A549 (cell line): ENCODE data around the gene CCDC171. TPM values are rescaled to one million over a fixed set of nuclear protein-coding genes. Genes with fewer than 3 reads are reported as not detected.

ENCODE experiments used
- ATAC-seq, 2 experiments: fragments of 200-7000 bp in 1 of 2; fragments of >200 bp in 1 of 2; cut with Nextera tagmentation in 1 of 2; cut with Tn5 transposase in 1 of 2; 3 replicates each; pipeline versions ENCODE4 v1.8.0 to v1.9.1; 2018 to 2020; ENCODE audit warnings: mild to moderate bottlenecking in 1 of 2, moderate library complexity in 1 of 2
- CTCF ChIA-PET: fragments of 300-600 bp; sonication (Branson Sonifier 250); formaldehyde crosslinking; extraction: SDS; loops from one replicate; lab custom pipeline; 2021; ENCODE audit warnings: antibody characterized with exemption, inconsistent platforms; lab: Yijun Ruan, JAX
- POLR2A ChIA-PET: fragments of 350-600 bp; formaldehyde crosslinking; extraction: SDS; loops from one replicate; lab custom pipeline; 2021; ENCODE audit warnings: antibody characterized with exemption, inconsistent platforms; lab: Yijun Ruan, JAX
- DNase-seq, 2 experiments: peaks; one replicate each; pipeline versions ENCODE4 v3.0.0 to v3.0.0-alpha.2; 2011 to 2016; ENCODE audit warnings: low read depth in 1 of 2, low spot score in 1 of 2
- FAIRE-seq: peaks from 2 replicates; lab custom pipeline; 2011; peaks lifted over from hg19 to GRCh38; lab: Jason Lieb, UNC
- H3K27ac ChIP-seq, 2 experiments: fragments of >200 bp; sonication (Bioruptor Twin); formaldehyde crosslinking; 3 replicates each; pipeline ENCODE4 v1.5.1; 2016 to 2017
- H3K4me1 ChIP-seq: fragments of >200 bp; sonication (Bioruptor Twin); formaldehyde crosslinking; 3 replicates; pipeline ENCODE4 v1.6.1; 2016
- H3K4me2 ChIP-seq: fragments of >200 bp; sonication (Bioruptor Twin); formaldehyde crosslinking; 3 replicates; pipeline ENCODE4 v1.6.1; 2016
- H3K4me3 ChIP-seq: fragments of >200 bp; sonication (Bioruptor Twin); formaldehyde crosslinking; 3 replicates; pipeline ENCODE4 v1.5.1; 2016
- H3K9me3 ChIP-seq: fragments of >200 bp; sonication (Bioruptor Twin); formaldehyde crosslinking; 3 replicates; pipeline ENCODE4 v1.6.1; 2016
- BCL3 ChIP-seq: fragments of >200 bp; sonication (Bioruptor Twin); formaldehyde crosslinking; IDR thresholded peaks from 3 replicates; pipeline ENCODE4 v1.6.1; 2016
- CEBPB ChIP-seq, 2 experiments: fragments of >200 bp in 1 of 2; sonication (Bioruptor Twin) in 1 of 2; formaldehyde crosslinking in 1 of 2; IDR thresholded peaks; 2 replicates each; pipeline ENCODE4 v1.6.1; 2012 to 2016
- E2F6 ChIP-seq: IDR thresholded peaks from 2 replicates; pipeline ENCODE4 v1.6.1; 2012; ENCODE audit warnings: low read depth, borderline replicate concordance
- EP300 ChIP-seq, 2 experiments: fragments of >200 bp; sonication (Bioruptor Twin); formaldehyde crosslinking; IDR thresholded peaks; 2 replicates in 1 of 2; 3 replicates in 1 of 2; pipeline ENCODE4 v1.6.1; 2016 to 2017
- FOSB ChIP-seq: fragments of 250-450 bp; sonication (Bioruptor Pico); IDR thresholded peaks from 2 replicates; pipeline ENCODE4 v1.5.0; 2020; ENCODE audit warnings: mild to moderate bottlenecking, moderate library complexity
- HOXA7 ChIP-seq: fragments of 250-450 bp; sonication (Bioruptor Pico); IDR thresholded peaks from 2 replicates; pipeline ENCODE4 v1.5.0; 2020; ENCODE audit warnings: mild to moderate bottlenecking, moderate library complexity
- HOXB5 ChIP-seq: fragments of 250-450 bp; sonication (Bioruptor Pico); IDR thresholded peaks from 2 replicates; pipeline ENCODE4 v1.5.0; 2020; ENCODE audit warnings: mild to moderate bottlenecking, moderate library complexity
- MAFK ChIP-seq: fragments of 450-650 bp; IDR thresholded peaks from 2 replicates; pipeline ENCODE4 v1.6.1; 2014; ENCODE audit not compliant: partially characterized antibody
- MAZ ChIP-seq: fragments of 150-350 bp; IDR thresholded peaks from 2 replicates; pipeline ENCODE4 v1.6.1; 2014; ENCODE audit warnings: antibody characterized with exemption, low read depth, low read length, borderline replicate concordance
- NFE2L2 ChIP-seq: fragments of 150-350 bp; conservative IDR thresholded peaks from 2 replicates; pipeline ENCODE4 v1.6.1; 2014; ENCODE audit warnings: low read length
- PBX3 ChIP-seq: IDR thresholded peaks from 2 replicates; pipeline ENCODE4 v1.6.1; 2012
- POLR2AphosphoS2 ChIP-seq: conservative IDR thresholded peaks from 2 replicates; pipeline ENCODE4 v1.6.1; 2012; ENCODE audit warnings: low read length, improper control_type of control experiment, inconsistent platforms
- RAD21 ChIP-seq, 2 experiments: fragments of >200 bp in 1 of 2; sonication (Bioruptor Twin) in 1 of 2; formaldehyde crosslinking in 1 of 2; IDR thresholded peaks in 1 of 2; conservative IDR thresholded peaks in 1 of 2; 2 replicates in 1 of 2; 3 replicates in 1 of 2; pipeline ENCODE4 v1.6.1; 2012 to 2018; ENCODE audit warnings: inconsistent platforms in 1 of 2
- RCOR1 ChIP-seq: fragments of 150-350 bp; IDR thresholded peaks from 2 replicates; pipeline ENCODE4 v1.6.1; 2014; ENCODE audit warnings: antibody characterized with exemption, low read length, low read depth
- REST ChIP-seq: fragments of 200-600 bp; sonication (generic); IDR thresholded peaks from 2 replicates; pipeline ENCODE4 v1.6.1; 2016; ENCODE audit warnings: antibody characterized with exemption, mild to moderate bottlenecking, moderate library complexity
- RFX5 ChIP-seq: fragments of 450-650 bp; IDR thresholded peaks from 2 replicates; pipeline ENCODE4 v1.7.1; 2014; ENCODE audit warnings: antibody characterized with exemption, mild to moderate bottlenecking, moderate library complexity
- RNF2 ChIP-seq: fragments of 200-600 bp; sonication (generic); IDR thresholded peaks from 2 replicates; pipeline ENCODE4 v1.6.1; 2016; ENCODE audit warnings: low read depth, mild to moderate bottlenecking, antibody characterized with exemption, moderate library complexity, borderline replicate concordance
- SMC3 ChIP-seq: fragments of >200 bp; sonication (Bioruptor Twin); formaldehyde crosslinking; IDR thresholded peaks from 3 replicates; pipeline ENCODE4 v1.6.1; 2018; ENCODE audit warnings: inconsistent platforms
- SREBF2 ChIP-seq: fragments of 450-650 bp; IDR thresholded peaks from 2 replicates; pipeline ENCODE4 v1.6.1; 2014; ENCODE audit warnings: mild to moderate bottlenecking, moderate library complexity
- TFCP2L1 ChIP-seq: fragments of 250-450 bp; sonication (Bioruptor Pico); IDR thresholded peaks from 2 replicates; pipeline ENCODE4 v1.5.0; 2021; ENCODE audit warnings: mild to moderate bottlenecking
- USF2 ChIP-seq: fragments of 450-650 bp; IDR thresholded peaks from 2 replicates; pipeline ENCODE4 v1.6.1; 2014; ENCODE audit warnings: antibody characterized with exemption
- ZSCAN20 ChIP-seq: fragments of 250-450 bp; sonication (Bioruptor Pico); IDR thresholded peaks from 2 replicates; pipeline ENCODE4 v1.8.0; 2022; ENCODE audit warnings: mild to moderate bottlenecking, moderate library complexity
- WGBS: methylation state at CpG from one replicate; pipeline ENCODE4 v1.1.6; 2017; ENCODE audit errors: missing lambda C conversion rate; 5-methylcytosine and 5-hydroxymethylcytosine counted together
- polyA plus RNA-seq, 4 experiments: library from polyadenylated mRNA; depleted of rRNA in 3 of 4; stranded (reverse); fragments of >200 nt; fragmentation: RNase III in 1 of 4; extraction: RNeasy Plus Mini Kit Qiagen cat#74134 plus additional on column Dnase treatment in 1 of 4; gene quantifications; 2 replicates in 3 of 4; 3 replicates in 1 of 4; pipeline ENCODE4 v1.2.3, GENCODE V29; 2011 to 2017

Gene CCDC171
- polyA plus RNA-seq, 2 of the 4 experiments (the other 2 are of a cell fraction): 0.88 to 1.3 TPM

- 5% methylated on average over 1 of the region's 1 CpG for WGBS
- ATAC-seq: no peak
- POLR2A ChIA-PET: no interaction called here
- H3K4me1 ChIP-seq: no peaks in the 10 kb centered on the region
- H3K4me3 ChIP-seq: no peak overlapping the region
- H3K9me3 ChIP-seq: no peaks in the 10 kb centered on the region
- TF ChIP-seq TFCP2L1 (CRISPR knock-in tag) (no peak), E2F6 (no peak), FOSB (CRISPR knock-in tag) (no peak), USF2 (no peak), HOXA7 (no peak), SMC3 (no peak), RAD21 (conservative IDR thresholded peaks at IDR 0.05 in 1 of 2, IDR thresholded peaks at IDR 0.05 in 1 of 2) (no peak), SREBF2 (no peak), RCOR1 (no peak), EP300 (IDR thresholded peaks at IDR 0.05) (no peak), MAZ (no peak), REST (no peak), RNF2 (no peak)
- TF ChIP-seq, all 56 proteins: peak for 0
- CTCF ChIA-PET: no interaction called here
- no peak for FAIRE-seq
- no peak overlapping the region for H3K4me2 ChIP-seq
- no peak for DNase-seq
- H3K27ac ChIP-seq: no peak overlapping the region
These were observed 210.5 kb downstream of the CCDC171 start for GRCh38 chr9:15763371-15763770.

- ChIA-PET CTCF (no interaction called here), POLR2A (no interaction called here)
- Histone ChIP-seq H3K4me2 (no peak overlapping the region), H3K9me3 (no peaks in the 10 kb centered on the region), H3K27ac (no peak overlapping the region), H3K4me1 (no peaks in the 10 kb centered on the region), H3K4me3 (no peak overlapping the region)
- FAIRE-seq (no peak), DNase-seq (no peak), ATAC-seq (no peak)
- 38% methylated on average over 2 of the region's 2 CpGs for WGBS
- TF ChIP-seq SREBF2: no peak
- no peak for TF ChIP-seq CEBPB (IDR thresholded peaks at IDR 0.05)
- no peak for TF ChIP-seq RFX5
- no peak for TF ChIP-seq EP300 (IDR thresholded peaks at IDR 0.05)
- no peak for TF ChIP-seq HOXB5 (CRISPR knock-in tag)
These were observed 211.3 kb downstream of the CCDC171 start for GRCh38 chr9:15764131-15764530.

GRCh38 chr9:15769547-15769946, 216.7 kb downstream of the CCDC171 start:
- Histone ChIP-seq H3K9me3 (no peaks in the 10 kb centered on the region), H3K4me2 (no peak overlapping the region), H3K4me1 (no peaks in the 10 kb centered on the region), H3K27ac (no peak overlapping the region), H3K4me3 (no peak overlapping the region)
- ChIA-PET CTCF (no interaction called here), POLR2A (no interaction called here)
- DNase-seq: no peak
- ATAC-seq: no peak
- TF ChIP-seq CEBPB (IDR thresholded peaks at IDR 0.05) (no peak), PBX3 (no peak), BCL3 (no peak), RFX5 (no peak), MAFK (no peak), POLR2AphosphoS2 (no peak), NFE2L2 (no peak), ZSCAN20 (no peak)
- FAIRE-seq: no peak
- WGBS: 61% methylated on average over 5 of the region's 5 CpGs
